Measurements from ENCODE around the gene TRIM63. TPM values are rescaled to one million over a fixed set of nuclear protein-coding genes. Genes with fewer than 3 reads are reported as not detected.

Gene TRIM63
- total RNA-seq, 1 experiment from 2014 or later, result not detected

- Histone ChIP-seq H2AFZ (ENCODE audit: low read length) (no peak overlapping the region), H2BK120ac (ENCODE audit: low read depth, low read length, poor library complexity, severe bottlenecking) (no peak overlapping the region), H2BK5ac (ENCODE audit: insufficient read length, low read length) (no peak overlapping the region), H3K4ac (ENCODE audit: low read depth, low read length) (no peak overlapping the region), H3K79me2 (ENCODE audit: insufficient read depth, low read length) (no peaks in the 10 kb centered on the region), H2BK12ac (ENCODE audit: insufficient read length, low read depth, low read length) (no peak overlapping the region), H3K4me1 (ENCODE audit: insufficient read depth, low read length) (no peaks in the 10 kb centered on the region), H3K27me3 (ENCODE audit: insufficient read depth, low read length) (peaks cover 51% of the 10 kb centered on the region), H3K18ac (ENCODE audit: insufficient read length, low read depth, low read length) (no peak overlapping the region), H3K4me2 (ENCODE audit: insufficient read depth, insufficient read length, low read length) (peak overlapping the region; percentile 40), H3K56ac (ENCODE audit: insufficient read length, low read depth, low read length) (no peak overlapping the region), H3K9me3 (ENCODE audit: control insufficient read depth, low read depth, low read length) (no peaks in the 10 kb centered on the region), H4K20me1 (ENCODE audit: control insufficient read depth, insufficient read depth, insufficient read length) (peaks cover 4% of the 10 kb centered on the region), H2BK15ac (ENCODE audit: low read depth, low read length) (no peak overlapping the region), H3K9ac (ENCODE audit: extremely low read depth, insufficient read length, low read length) (no peak overlapping the region), H3K14ac (ENCODE audit: insufficient read depth, low read length) (no peak overlapping the region), H3K23me2 (ENCODE audit: insufficient read length, low read depth, low read length, poor library complexity, severe bottlenecking) (peaks cover 10% of the 10 kb centered on the region), H2AK5ac (ENCODE audit: insufficient read length, low read length) (no peak overlapping the region), H3K79me1 (ENCODE audit: insufficient read depth, low read depth, low read length, poor library complexity, severe bottlenecking) (no peaks in the 10 kb centered on the region), H3T11ph (ENCODE audit: low read length) (no peak overlapping the region), H4K91ac (ENCODE audit: insufficient read length, low read depth, low read length) (no peak overlapping the region), H3K23ac (ENCODE audit: insufficient read length, low read depth, low read length) (no peak overlapping the region), H4K5ac (ENCODE audit: insufficient read length, low read depth, low read length) (no peak overlapping the region), H2BK20ac (ENCODE audit: low read depth, low read length, poor library complexity, severe bottlenecking) (no peak overlapping the region), H4K8ac (replicated peaks; ENCODE audit: insufficient read length, low read depth, low read length) (no peak overlapping the region), H3K27ac (ENCODE audit: insufficient read length, low read depth, low read length) (no peak overlapping the region)
- no peaks in the 10 kb centered on the region for H3K36me3 Mint-ChIP-seq (ENCODE audit: insufficient read depth in 1 of 3, low read depth in 3 of 3)
- no peak for TF ChIP-seq CTCF (conservative IDR thresholded peaks at IDR 0.05)
- no peak overlapping the region for H3K27ac Mint-ChIP-seq
- no CpG with 5 or more reads among the region's 57 CpGs for WGBS (ENCODE audit: extremely low coverage, insufficient read length, low lambda C conversion rate)
- peaks cover 5 to 9% of the 10 kb centered on the region in 2 experiments; a peak in 3 of 4 replicates for H3K4me1 Mint-ChIP-seq
- no peaks in the 10 kb centered on the region; a peak in 1 of 5 replicates for H3K9me3 Mint-ChIP-seq
- peak overlapping the region; percentile 49 to 77 for H3K4me3 Mint-ChIP-seq
- DNase-seq, result no peak
- H3K27me3 Mint-ChIP-seq (ENCODE audit: low read depth), result peaks cover 98% of the 10 kb centered on the region
These were observed 21.0 kb downstream of the TRIM63 start for GRCh38 chr1:26046246-26047095.
